ENCODE measurements around the gene AP5S1. TPM values are rescaled to one million over a fixed set of nuclear protein-coding genes. Genes with fewer than 3 reads are reported as not detected.

Gene AP5S1, protein sequence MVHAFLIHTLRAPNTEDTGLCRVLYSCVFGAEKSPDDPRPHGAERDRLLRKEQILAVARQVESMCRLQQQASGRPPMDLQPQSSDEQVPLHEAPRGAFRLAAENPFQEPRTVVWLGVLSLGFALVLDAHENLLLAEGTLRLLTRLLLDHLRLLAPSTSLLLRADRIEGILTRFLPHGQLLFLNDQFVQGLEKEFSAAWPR
- 10 to 100 TPM; 10.4 to 12.1 (median 11.0) TPM for total RNA-seq

DNA sequence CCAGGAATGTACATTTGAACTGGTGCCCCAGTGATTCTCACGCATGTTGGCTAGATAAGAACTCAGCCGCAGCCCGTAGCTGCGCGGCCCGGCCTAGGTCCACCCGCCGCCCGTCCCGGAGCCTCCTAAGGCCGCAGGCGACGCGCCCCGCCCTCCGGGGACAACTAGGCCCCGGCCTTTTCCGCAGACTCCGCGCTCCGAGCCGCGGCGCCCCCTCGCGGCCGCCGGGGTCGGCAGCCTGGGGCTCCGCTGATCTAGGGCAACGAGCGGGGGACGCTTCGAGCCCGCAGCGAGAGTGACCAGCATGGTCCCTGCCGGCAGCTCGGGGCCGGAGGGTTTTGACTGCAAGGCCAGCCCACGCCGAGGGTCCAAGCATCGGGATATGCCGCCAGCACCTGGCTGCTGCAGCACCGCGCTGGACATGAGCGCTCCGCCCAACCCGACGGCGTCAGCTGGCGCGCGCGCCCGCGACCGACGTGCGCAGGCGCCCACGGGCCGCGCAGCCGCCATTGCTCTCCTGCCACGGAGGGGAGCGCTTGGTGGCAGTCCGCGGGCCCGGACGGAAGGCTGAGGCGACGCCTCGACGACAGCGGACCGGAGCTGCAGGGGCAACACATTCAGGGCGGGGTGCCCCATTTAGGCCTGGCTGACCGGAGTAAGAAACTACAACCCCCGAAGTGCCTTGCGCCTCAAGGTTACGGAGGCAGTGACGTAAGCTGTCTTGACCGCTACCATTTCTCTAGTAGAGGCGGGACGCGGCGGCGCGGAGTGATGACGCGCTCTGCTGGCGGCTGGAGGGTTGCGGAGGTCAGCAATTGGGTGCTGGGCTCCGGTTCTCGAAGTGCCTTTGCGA lies at the start of gene AP5S1:
Gene AP5S1 (plus strand): TSS at position 500 of the 853 bp plus-strand sequence. CDS start 1,571 bp downstream, outside the sequence.
- H3K4me3 ChIP-seq = peak within 1 kb of the TSS; percentile 50 to 80
- TF ChIP-seq, protein P1, sequence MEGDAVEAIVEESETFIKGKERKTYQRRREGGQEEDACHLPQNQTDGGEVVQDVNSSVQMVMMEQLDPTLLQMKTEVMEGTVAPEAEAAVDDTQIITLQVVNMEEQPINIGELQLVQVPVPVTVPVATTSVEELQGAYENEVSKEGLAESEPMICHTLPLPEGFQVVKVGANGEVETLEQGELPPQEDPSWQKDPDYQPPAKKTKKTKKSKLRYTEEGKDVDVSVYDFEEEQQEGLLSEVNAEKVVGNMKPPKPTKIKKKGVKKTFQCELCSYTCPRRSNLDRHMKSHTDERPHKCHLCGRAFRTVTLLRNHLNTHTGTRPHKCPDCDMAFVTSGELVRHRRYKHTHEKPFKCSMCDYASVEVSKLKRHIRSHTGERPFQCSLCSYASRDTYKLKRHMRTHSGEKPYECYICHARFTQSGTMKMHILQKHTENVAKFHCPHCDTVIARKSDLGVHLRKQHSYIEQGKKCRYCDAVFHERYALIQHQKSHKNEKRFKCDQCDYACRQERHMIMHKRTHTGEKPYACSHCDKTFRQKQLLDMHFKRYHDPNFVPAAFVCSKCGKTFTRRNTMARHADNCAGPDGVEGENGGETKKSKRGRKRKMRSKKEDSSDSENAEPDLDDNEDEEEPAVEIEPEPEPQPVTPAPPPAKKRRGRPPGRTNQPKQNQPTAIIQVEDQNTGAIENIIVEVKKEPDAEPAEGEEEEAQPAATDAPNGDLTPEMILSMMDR (IDR thresholded peaks at IDR 0.05) = peak; percentile 99 to 100 (median 100)
- TF ChIP-seq POLR2A (IDR thresholded peaks at IDR 0.05) (peak; percentile 58 to 61), POLR2AphosphoS5 (IDR thresholded peaks at IDR 0.05) (peak; percentile 86), EP300 (IDR thresholded peaks at IDR 0.05) (no peak)
- peaks cover 0 to 34% of the 10 kb centered on the region in 2 donors for H3K36me3 ChIP-seq
- 0% methylated on average over 2 to 4 of the region's 96 CpGs for WGBS, 2 donors (ENCODE audit: low coverage in 1 of 2)
- ATAC-seq = peak; percentile 94
- peak within 1 kb of the TSS; percentile 83 to 99 (median 97) for H3K27ac ChIP-seq
- no peaks in the 10 kb centered on the region for H3K27me3 ChIP-seq
- peaks cover 0 to 35% (median 14%) of the 10 kb centered on the region in 3 donors for H3K4me1 ChIP-seq
- H3K9me3 ChIP-seq = no peaks in the 10 kb centered on the region

DNA sequence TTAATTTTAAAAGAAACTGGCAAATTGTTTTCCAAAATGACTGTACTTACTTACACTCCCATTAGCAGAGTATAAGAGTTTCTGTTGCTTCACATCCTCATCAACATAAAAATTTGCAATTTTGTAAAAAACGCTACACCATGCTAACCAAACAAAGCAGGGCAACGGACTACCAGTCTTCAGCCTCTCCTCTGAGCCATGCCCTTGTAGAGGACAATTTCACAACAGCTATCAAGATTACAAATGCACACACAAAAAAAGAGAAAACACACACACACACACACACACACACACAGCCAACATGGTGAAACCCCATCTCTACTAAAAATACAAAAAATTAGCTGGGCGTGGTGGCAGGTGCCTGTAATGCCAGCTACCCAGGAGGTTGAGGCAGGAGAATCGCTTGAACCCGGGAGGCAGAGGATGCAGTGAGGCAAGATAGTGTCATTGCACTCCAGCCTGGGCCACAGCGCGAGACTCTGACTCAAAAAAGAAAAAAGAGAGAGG lies 48.7 kb upstream of the AP5S1 start:
- peaks cover 2 to 30% (median 13%) of the 10 kb centered on the region in 3 donors for H3K4me1 ChIP-seq
- H3K36me3 ChIP-seq = no peaks in the 10 kb centered on the region
- H3K27ac ChIP-seq = no peak overlapping the region
- H3K9me3 ChIP-seq = no peaks in the 10 kb centered on the region
- H3K27me3 ChIP-seq = no peaks in the 10 kb centered on the region
- 83 to 91% methylated on average over 4 to 7 of the region's 7 CpGs for WGBS, 2 donors (ENCODE audit: low coverage in 1 of 2)
- H3K4me3 ChIP-seq = no peak overlapping the region
- ATAC-seq = no peak
- TF ChIP-seq, protein P1 (IDR thresholded peaks at IDR 0.05) = no peak
- TF ChIP-seq EP300 (IDR thresholded peaks at IDR 0.05) = no peak
- TF ChIP-seq POLR2A (IDR thresholded peaks at IDR 0.05) = no peak
- no peak for TF ChIP-seq POLR2AphosphoS5 (IDR thresholded peaks at IDR 0.05)

DNA sequence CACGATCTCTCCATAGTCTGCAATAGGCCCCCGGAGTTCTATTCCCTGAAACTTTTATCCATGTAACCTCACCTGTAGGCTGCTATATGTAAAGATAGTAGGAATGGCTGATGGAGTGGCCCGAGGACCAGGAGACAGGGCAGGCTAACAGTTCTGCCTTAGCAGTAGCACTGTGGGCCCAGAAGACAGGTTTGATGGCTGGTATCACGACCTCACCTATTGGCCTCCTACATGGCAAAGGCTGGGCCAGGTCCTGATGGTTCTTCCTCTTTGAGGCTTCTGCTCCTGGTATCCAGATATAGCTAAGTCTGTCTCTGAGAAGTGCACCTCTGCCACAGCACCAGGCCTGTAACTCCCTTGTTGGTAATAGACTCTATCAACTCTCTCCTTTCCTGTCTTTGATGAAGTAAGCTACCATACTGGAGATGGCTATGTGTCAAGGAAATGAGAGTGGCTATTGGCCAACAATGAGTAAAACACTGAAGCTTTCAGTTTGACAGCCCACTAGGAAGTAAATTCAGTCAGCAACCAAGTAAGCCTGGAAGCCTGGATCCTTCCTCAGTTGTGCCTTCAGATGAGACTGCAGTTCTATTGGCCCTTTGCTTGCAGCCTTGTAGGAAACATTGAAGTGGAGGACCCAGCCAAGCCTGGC lies 44.8 kb upstream of the AP5S1 start:
- WGBS, 2 donors (ENCODE audit: low coverage in 1 of 2) = 96 to 100% methylated on average over 3 to 4 of the region's 4 CpGs
- Histone ChIP-seq H3K9me3 (no peaks in the 10 kb centered on the region), H3K36me3 (no peaks in the 10 kb centered on the region), H3K4me3 (no peak overlapping the region), H3K27ac (no peak overlapping the region), H3K4me1 (peaks cover 0 to 24% (median 12%) of the 10 kb centered on the region in 3 donors), H3K27me3 (no peaks in the 10 kb centered on the region)
- TF ChIP-seq POLR2AphosphoS5 (IDR thresholded peaks at IDR 0.05) = no peak
- TF ChIP-seq EP300 (IDR thresholded peaks at IDR 0.05) = no peak
- TF ChIP-seq, protein P1 (IDR thresholded peaks at IDR 0.05) = no peak
- ATAC-seq = no peak

DNA sequence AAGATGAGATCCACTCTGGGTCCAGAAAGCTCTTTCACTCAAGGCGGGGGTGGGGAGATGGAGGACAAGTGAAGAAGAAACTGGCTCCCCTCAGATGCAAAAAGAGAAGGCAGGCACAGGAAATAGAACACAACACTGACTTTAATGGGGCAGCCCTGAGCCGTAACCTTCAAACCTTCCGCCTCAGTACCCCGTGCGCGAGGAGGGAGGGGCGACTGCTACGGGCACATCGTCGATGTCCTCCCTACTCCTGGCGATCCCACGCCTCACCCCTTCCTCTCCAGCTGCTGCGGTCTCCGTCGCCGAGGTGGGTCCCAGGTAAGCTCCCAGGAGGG lies 43.0 kb upstream of the AP5S1 start:
- no peak for ATAC-seq
- Histone ChIP-seq H3K36me3 (no peaks in the 10 kb centered on the region), H3K4me1 (peaks cover 0 to 39% (median 12%) of the 10 kb centered on the region in 3 donors), H3K27ac (peak overlapping the region in 3 of 4 donors; percentile 36 to 69 (median 41)), H3K9me3 (no peaks in the 10 kb centered on the region), H3K27me3 (no peaks in the 10 kb centered on the region), H3K4me3 (peak overlapping the region; percentile 23 to 55)
- no peak for TF ChIP-seq EP300 (IDR thresholded peaks at IDR 0.05)
- TF ChIP-seq, protein P1 (IDR thresholded peaks at IDR 0.05) = no peak
- no peak for TF ChIP-seq POLR2AphosphoS5 (IDR thresholded peaks at IDR 0.05)
- TF ChIP-seq POLR2A (IDR thresholded peaks at IDR 0.05) = no peak
- WGBS, 2 donors (ENCODE audit: low coverage in 1 of 2) = 13% methylated on average over 11 of the region's 16 CpGs; no CpG with 5 or more reads in 1 of the 2 donors
